SH-SY5Y (cell line): ENCODE measurements around the gene TTC23L.

ENCODE experiments used
- GATA2 ChIP-seq: IDR thresholded peaks from 2 replicates; pipeline ENCODE4 v1.6.1; 2011; ENCODE audit warnings: mild to moderate bottlenecking, low read depth, low read length
- GATA3 ChIP-seq: IDR thresholded peaks from 2 replicates; pipeline ENCODE4 v1.6.1; 2011; ENCODE audit warnings: low read depth, mild to moderate bottlenecking, low read length, moderate library complexity

DNA sequence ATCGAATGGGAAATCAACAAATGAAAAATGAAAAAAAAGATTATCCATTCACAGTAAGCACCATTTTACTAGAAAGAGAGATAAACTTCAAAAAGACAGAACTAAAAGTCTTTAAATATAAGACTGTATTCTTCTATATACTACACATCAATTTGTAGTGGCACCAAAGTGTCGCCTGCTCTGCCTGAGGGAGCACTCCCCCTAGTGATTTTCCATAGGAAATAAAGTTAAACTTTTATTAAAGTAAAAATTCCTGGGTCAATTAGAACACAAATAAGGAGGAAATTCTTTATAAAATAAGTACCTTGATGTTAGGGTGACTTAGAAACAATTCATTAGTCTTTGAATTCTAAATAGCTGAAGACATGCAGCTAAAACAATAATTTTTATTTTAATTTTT is 66.6 kb downstream of the TTC23L start:
- TF ChIP-seq GATA3 (no peak), GATA2 (no peak)
